Mesenchymal stem cell (in vitro differentiated cells and primary cell): ENCODE data around the gene TMEM87A.

Experiments used
- DNase-seq: peaks from one replicate; pipeline ENCODE4 v3.0.0-alpha.2; 2013
- H2AFZ ChIP-seq: one replicate; pipeline ENCODE4 v1.6.1; 2013; ENCODE audit warnings: low read depth, mild to moderate bottlenecking, control low read depth, inconsistent platforms, low read length, moderate library complexity
- H2AK5ac ChIP-seq: 2 replicates; pipeline ENCODE4 v1.6.1; 2013; ENCODE audit warnings: low read length, moderate library complexity, mild to moderate bottlenecking, inconsistent platforms; ENCODE audit not compliant: severe bottlenecking
- H2BK120ac ChIP-seq: one replicate; pipeline ENCODE4 v1.6.1; 2013; ENCODE audit warnings: low read depth, mild to moderate bottlenecking, inconsistent platforms, low read length, moderate library complexity
- H2BK12ac ChIP-seq, 2 experiments: one replicate each; pipeline ENCODE4 v1.6.1; 2013; ENCODE audit warnings: inconsistent platforms in 2 of 2, low read length in 2 of 2, mild to moderate bottlenecking in 2 of 2, moderate library complexity in 2 of 2, control low read depth in 1 of 2
- H2BK15ac ChIP-seq: one replicate; pipeline ENCODE4 v1.6.1; 2013; ENCODE audit warnings: mild to moderate bottlenecking, low read depth, inconsistent platforms; ENCODE audit not compliant: poor library complexity, severe bottlenecking
- H2BK5ac ChIP-seq: 2 replicates; pipeline ENCODE4 v1.6.1; 2013; ENCODE audit warnings: low read depth, mild to moderate bottlenecking, low read length, control low read depth, inconsistent platforms; ENCODE audit not compliant: poor library complexity, severe bottlenecking
- H3K14ac ChIP-seq, 2 experiments: one replicate each; pipeline ENCODE4 v1.6.1; 2013; ENCODE audit warnings: inconsistent platforms in 2 of 2, low read length in 2 of 2, control low read depth in 1 of 2, mild to moderate bottlenecking in 1 of 2, moderate library complexity in 1 of 2
- H3K18ac ChIP-seq, 2 experiments: one replicate each; pipeline ENCODE4 v1.6.1; 2013; ENCODE audit warnings: inconsistent platforms in 2 of 2, low read length in 2 of 2, control low read depth in 1 of 2, low read depth in 1 of 2, mild to moderate bottlenecking in 1 of 2
- H3K23ac ChIP-seq, 2 experiments: one replicate each; pipeline ENCODE4 v1.6.1; 2013; ENCODE audit warnings: inconsistent platforms in 2 of 2, low read length in 2 of 2, mild to moderate bottlenecking in 2 of 2, moderate library complexity in 2 of 2, control low read depth in 1 of 2
- H3K27ac ChIP-seq: 2 replicates; pipeline ENCODE4 v1.5.1; 2013; ENCODE audit warnings: mild to moderate bottlenecking, moderate library complexity, low read length, control low read depth, inconsistent platforms; ENCODE audit not compliant: poor library complexity, severe bottlenecking
- H3K27me3 ChIP-seq, 2 experiments: 2 replicates each; pipeline versions ENCODE4 v1.6.1 to v1.7.0; 2013; ENCODE audit warnings: low read length in 2 of 2, mild to moderate bottlenecking in 2 of 2, moderate library complexity in 2 of 2, control low read depth in 1 of 2, inconsistent platforms in 1 of 2; ENCODE audit not compliant: control insufficient read depth in 1 of 2, insufficient read depth in 1 of 2
- H3K36me3 ChIP-seq, 2 experiments: 2 replicates each; pipeline versions ENCODE4 v1.6.1 to v1.7.0; 2013; ENCODE audit warnings: low read length in 2 of 2, control low read depth in 1 of 2, inconsistent platforms in 1 of 2, low read depth in 1 of 2, mild to moderate bottlenecking in 1 of 2; ENCODE audit not compliant: insufficient read depth in 2 of 2, control insufficient read depth in 1 of 2
- H3K4ac ChIP-seq, 2 experiments: one replicate each; pipeline ENCODE4 v1.6.1; 2013; ENCODE audit warnings: inconsistent platforms in 2 of 2, low read length in 2 of 2, mild to moderate bottlenecking in 2 of 2, moderate library complexity in 2 of 2, control low read depth in 1 of 2, low read depth in 1 of 2
- H3K4me1 ChIP-seq: 2 replicates; pipeline ENCODE4 v1.6.1; 2013; ENCODE audit warnings: low read depth, low read length, control low read depth; ENCODE audit not compliant: control insufficient read depth, insufficient read depth
- H3K4me2 ChIP-seq: 2 replicates; pipeline ENCODE4 v1.6.1; 2013; ENCODE audit warnings: low read length, mild to moderate bottlenecking, inconsistent platforms; ENCODE audit not compliant: poor library complexity, severe bottlenecking
- H3K4me3 ChIP-seq, 2 experiments: 2 replicates each; pipeline versions ENCODE4 v1.5.1 to v1.7.0; 2013; ENCODE audit warnings: low read length in 2 of 2, mild to moderate bottlenecking in 2 of 2, control low read depth in 1 of 2, low read depth in 1 of 2; ENCODE audit not compliant: insufficient read depth in 1 of 2
- H3K79me1 ChIP-seq: replicated peaks from 2 replicates; pipeline ENCODE4 v1.6.1; 2013; ENCODE audit warnings: mild to moderate bottlenecking, control low read depth, low read length, inconsistent platforms; ENCODE audit not compliant: poor library complexity, severe bottlenecking
- H3K9ac ChIP-seq: 2 replicates; pipeline ENCODE4 v1.7.0; 2013; ENCODE audit warnings: mild to moderate bottlenecking, low read length, moderate library complexity
- H3K9me3 ChIP-seq: 2 replicates; pipeline ENCODE4 v1.7.0; 2013; ENCODE audit warnings: mild to moderate bottlenecking, low read length; ENCODE audit not compliant: control insufficient read depth
- H4K8ac ChIP-seq: one replicate; pipeline ENCODE4 v1.6.1; 2013; ENCODE audit warnings: inconsistent platforms, mild to moderate bottlenecking, low read length, moderate library complexity
- H4K91ac ChIP-seq: one replicate; pipeline ENCODE4 v1.6.1; 2013; ENCODE audit warnings: mild to moderate bottlenecking, low read length, inconsistent platforms
- WGBS: methylation state at CpG from one replicate; pipeline ENCODE4 v1.1.7; 2013; ENCODE audit warnings: mixed read lengths; 5-methylcytosine and 5-hydroxymethylcytosine counted together

Gene TMEM87A

DNA sequence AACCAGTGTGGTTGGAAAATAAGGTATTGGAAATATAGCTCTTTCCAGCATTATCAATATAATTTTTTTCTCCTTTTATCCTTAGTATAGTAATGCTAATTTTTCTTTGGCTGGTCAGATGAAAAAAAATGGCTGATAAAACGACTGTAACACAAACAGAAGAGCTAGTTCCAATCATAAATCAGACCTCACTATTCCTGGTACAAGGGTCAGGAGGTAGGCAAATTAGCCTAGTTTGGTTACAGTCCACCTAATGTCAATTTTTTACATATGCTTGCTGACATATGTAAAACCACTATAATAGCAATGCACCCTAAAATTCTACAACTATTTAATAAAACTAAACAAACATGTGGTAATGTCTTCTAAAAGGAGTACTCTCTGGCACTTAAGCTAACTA lies 45.2 kb downstream of the TMEM87A start:
- Histone ChIP-seq H3K18ac (no peak overlapping the region), H3K4me2 (no peak overlapping the region), H3K9ac (no peak overlapping the region), H3K9me3 (no peaks in the 10 kb centered on the region), H3K36me3 (peaks cover 23 to 98% of the 10 kb centered on the region in 2 experiments), H2BK120ac (no peak overlapping the region), H3K23ac (no peak overlapping the region), H3K4me1 (no peaks in the 10 kb centered on the region), H3K27me3 (no peaks in the 10 kb centered on the region), H2BK5ac (no peak overlapping the region), H2AFZ (no peak overlapping the region), H2BK12ac (no peak overlapping the region), H3K79me1 (peaks cover 15% of the 10 kb centered on the region), H2AK5ac (no peak overlapping the region), H4K91ac (no peak overlapping the region), H3K4ac (no peak overlapping the region), H3K27ac (no peak overlapping the region), H3K4me3 (no peak overlapping the region), H4K8ac (no peak overlapping the region), H2BK15ac (no peak overlapping the region), H3K14ac (no peak overlapping the region)
- no CpG with 5 or more reads among the region's 1 CpG for WGBS
- no peak for DNase-seq

DNA sequence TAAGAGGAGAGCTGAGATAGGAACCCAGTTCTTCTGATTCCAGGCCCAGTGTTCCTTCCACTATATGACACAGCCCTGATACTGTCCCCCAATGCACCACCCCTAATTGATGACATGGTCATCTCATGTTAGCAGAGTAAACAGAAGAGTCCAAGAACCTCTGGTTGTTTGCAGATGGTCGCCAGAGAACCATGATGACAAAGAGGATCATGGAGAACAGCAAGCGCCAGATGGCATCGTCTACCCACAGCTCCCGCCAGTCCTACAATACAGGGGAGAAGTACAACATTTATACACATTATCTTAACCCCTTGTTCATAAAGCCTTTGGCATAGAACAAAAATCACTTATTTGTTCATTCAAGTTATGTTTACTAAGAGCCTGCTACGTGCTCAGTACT lies 46.6 kb downstream of the TMEM87A start:
- H4K8ac ChIP-seq: no peak overlapping the region
- H3K18ac ChIP-seq: no peak overlapping the region
- H3K4ac ChIP-seq: no peak overlapping the region
- 99% methylated on average over 5 of the region's 5 CpGs for WGBS
- no peak overlapping the region for H2BK5ac ChIP-seq
- H3K4me1 ChIP-seq: no peaks in the 10 kb centered on the region
- H3K27ac ChIP-seq: no peak overlapping the region
- no peak overlapping the region for H2BK120ac ChIP-seq
- no peak overlapping the region for H2BK12ac ChIP-seq
- no peak for DNase-seq
- H3K4me2 ChIP-seq: no peak overlapping the region
- H3K36me3 ChIP-seq: peaks cover 33 to 98% of the 10 kb centered on the region in 2 experiments
- no peaks in the 10 kb centered on the region for H3K27me3 ChIP-seq
- H4K91ac ChIP-seq: no peak overlapping the region
- no peak overlapping the region for H3K23ac ChIP-seq
- no peak overlapping the region for H3K14ac ChIP-seq
- H2AFZ ChIP-seq: no peak overlapping the region
- H3K9ac ChIP-seq: no peak overlapping the region
- H3K9me3 ChIP-seq: no peaks in the 10 kb centered on the region
- H2BK15ac ChIP-seq: no peak overlapping the region
- peaks cover 16% of the 10 kb centered on the region for H3K79me1 ChIP-seq
- no peak overlapping the region for H2AK5ac ChIP-seq
- no peak overlapping the region for H3K4me3 ChIP-seq

DNA sequence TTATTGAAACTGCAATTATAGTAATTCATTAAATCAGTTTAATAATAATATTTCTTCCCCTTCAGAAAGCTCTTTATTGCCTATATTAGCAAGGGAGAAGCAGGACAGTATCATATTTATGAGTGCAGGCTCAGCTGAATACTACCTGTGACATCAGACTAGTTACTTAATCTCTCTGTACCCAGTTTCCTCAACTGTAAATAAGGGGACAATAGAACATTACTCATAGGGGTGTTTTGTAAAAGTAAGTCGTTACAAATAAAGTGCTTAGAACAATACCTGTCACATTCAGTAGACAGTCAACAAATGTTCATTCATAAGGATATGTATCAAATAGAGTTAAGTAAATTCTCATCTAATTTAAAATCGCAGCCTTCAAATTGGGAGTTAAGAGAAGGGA lies 53.0 kb downstream of the TMEM87A start:
- no peak overlapping the region for H3K4me2 ChIP-seq
- H3K36me3 ChIP-seq: peaks cover 26 to 88% of the 10 kb centered on the region in 2 experiments
- no peaks in the 10 kb centered on the region for H3K27me3 ChIP-seq
- H2BK120ac ChIP-seq: no peak overlapping the region
- H3K18ac ChIP-seq: no peak overlapping the region
- H3K14ac ChIP-seq: no peak overlapping the region
- WGBS: no CpG with 5 or more reads among the region's 2 CpGs
- H3K4me3 ChIP-seq: no peak overlapping the region
- H3K27ac ChIP-seq: no peak overlapping the region
- H2AFZ ChIP-seq: no peak overlapping the region
- no peak overlapping the region for H4K8ac ChIP-seq
- no peak overlapping the region for H2BK12ac ChIP-seq
- no peak overlapping the region for H4K91ac ChIP-seq
- H2BK15ac ChIP-seq: no peak overlapping the region
- no peak overlapping the region for H3K23ac ChIP-seq
- no peak overlapping the region for H2AK5ac ChIP-seq
- no peaks in the 10 kb centered on the region for H3K9me3 ChIP-seq
- H2BK5ac ChIP-seq: no peak overlapping the region
- no peak overlapping the region for H3K9ac ChIP-seq
- no peaks in the 10 kb centered on the region for H3K4me1 ChIP-seq
- peaks cover 12% of the 10 kb centered on the region for H3K79me1 ChIP-seq
- no peak for DNase-seq
- H3K4ac ChIP-seq: no peak overlapping the region

GRCh38 chr15:42218953-42219592 lies 54.2 kb downstream of the TMEM87A start:
- Histone ChIP-seq H3K4ac (no peak overlapping the region), H3K4me3 (no peak overlapping the region), H2AFZ (no peak overlapping the region), H3K4me2 (no peak overlapping the region), H3K36me3 (peaks cover 27 to 86% of the 10 kb centered on the region in 2 experiments), H3K79me1 (peaks cover 8% of the 10 kb centered on the region), H2AK5ac (no peak overlapping the region), H3K18ac (no peak overlapping the region), H2BK12ac (no peak overlapping the region), H3K9me3 (no peaks in the 10 kb centered on the region), H3K27me3 (no peaks in the 10 kb centered on the region), H2BK120ac (no peak overlapping the region), H3K4me1 (no peaks in the 10 kb centered on the region), H2BK15ac (no peak overlapping the region), H3K9ac (no peak overlapping the region), H2BK5ac (no peak overlapping the region), H4K8ac (no peak overlapping the region), H3K23ac (no peak overlapping the region), H4K91ac (no peak overlapping the region), H3K14ac (no peak overlapping the region), H3K27ac (no peak overlapping the region)
- no CpG with 5 or more reads among the region's 2 CpGs for WGBS
- DNase-seq: no peak
